ENCODE results near the gene CABLES2. TPM values are rescaled to one million over a fixed set of nuclear protein-coding genes. Genes with fewer than 3 reads are reported as not detected.
A peak's percentile ranks its signal among the peaks of the same experiment; 100 is the strongest.

Gene CABLES2
- total and polyA plus RNA-seq, 9 of the 15 experiments (the other 6 are each of a cell fraction or from before 2014, with no cell fraction given), result 0.46 to 4.2 (median 1.6) TPM

DNA sequence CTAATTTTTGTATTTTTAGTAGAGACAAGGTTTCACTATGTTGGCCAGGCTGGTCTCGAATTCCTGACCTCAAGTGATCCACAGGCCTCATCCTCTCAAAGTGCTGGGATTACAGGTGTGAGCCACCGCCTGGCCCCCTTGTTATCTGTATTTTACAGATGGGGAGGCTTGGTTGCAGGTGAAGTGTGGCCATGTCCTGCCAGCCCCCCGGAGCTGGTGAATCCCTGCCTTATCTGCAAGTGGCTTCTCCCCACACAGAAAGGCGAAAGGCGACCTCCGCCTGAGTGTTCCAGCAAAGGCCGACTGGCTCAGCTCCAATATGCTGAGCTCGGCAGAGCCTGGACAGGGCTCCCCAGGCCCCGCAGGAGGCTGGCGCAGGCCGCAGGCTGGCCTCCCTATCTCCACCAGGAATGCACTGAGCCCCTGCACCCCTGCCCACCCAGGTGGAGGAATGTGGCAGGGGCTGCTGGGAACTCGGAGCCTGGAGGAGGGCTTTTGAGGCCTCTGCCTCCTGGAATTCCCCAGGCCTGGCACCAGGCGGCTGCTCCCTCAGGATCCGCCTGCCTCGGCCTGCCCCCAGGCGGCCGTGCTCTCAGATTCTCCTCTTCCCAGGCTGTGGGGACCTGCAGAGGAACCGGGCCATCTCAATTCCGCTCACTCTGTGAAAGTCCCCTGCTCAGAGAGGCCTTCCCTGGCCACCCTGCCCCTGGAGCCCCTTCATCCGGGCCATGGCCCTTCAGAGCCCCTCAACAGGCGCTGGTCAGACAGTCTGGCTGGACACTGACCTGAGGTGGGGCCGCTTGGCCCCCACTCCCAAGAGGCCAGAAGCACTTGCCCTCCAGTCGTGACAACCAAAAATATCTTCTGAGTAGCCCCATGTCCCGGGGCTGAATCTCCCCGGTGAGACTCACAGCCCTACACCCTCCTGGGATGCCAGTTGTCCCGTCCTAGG is 30.7 kb downstream of the CABLES2 start:
- Histone ChIP-seq H2AFZ (ENCODE audit: low read depth, low read length) (no peak overlapping the region), H3K36me3 (ENCODE audit: control insufficient read depth, insufficient read depth, low read length) (peaks cover 2% of the 10 kb centered on the region; the same call in 1 of the 3 replicates), H3K4me1 (replicated peaks in 1 of 2; ENCODE audit: control insufficient read depth in 2 of 2, insufficient read depth in 2 of 2, low read length in 2 of 2) (peaks cover 0 to 70% of the 10 kb centered on the region in 2 experiments; a peak in 3 of 5 replicates), H3K4me3 (no peak overlapping the region), H3K9me1 (ENCODE audit: control insufficient read depth, insufficient read depth, low read length) (no peaks in the 10 kb centered on the region), H3K4me2 (ENCODE audit: insufficient read depth, low read length) (no peak overlapping the region), H3K9ac (ENCODE audit: insufficient read depth in 1 of 2, low read depth in 2 of 2, low read length in 2 of 2) (peak overlapping the region in 1 of 2 experiments; percentile 74; a peak in 1 of 4 replicates), H3K27me3 (ENCODE audit: control insufficient read depth in 2 of 2, insufficient read depth in 2 of 2, low read length in 2 of 2) (no peaks in the 10 kb centered on the region), H3K9me3 (replicated peaks; ENCODE audit: control insufficient read depth, insufficient read depth, low read depth, low read length) (no peaks in the 10 kb centered on the region), H3K27ac (ENCODE audit: extremely low read depth, low read depth, low read length) (no peak overlapping the region), H4K20me1 (replicated peaks; ENCODE audit: control insufficient read depth, insufficient read depth, low read length) (no peaks in the 10 kb centered on the region), H3K79me2 (ENCODE audit: control insufficient read depth, insufficient read depth, low read length) (no peaks in the 10 kb centered on the region)
- in situ Hi-C loops (cut with MboI), result no loop called here
- no peak for FAIRE-seq
- TF ChIP-seq, protein P1, sequence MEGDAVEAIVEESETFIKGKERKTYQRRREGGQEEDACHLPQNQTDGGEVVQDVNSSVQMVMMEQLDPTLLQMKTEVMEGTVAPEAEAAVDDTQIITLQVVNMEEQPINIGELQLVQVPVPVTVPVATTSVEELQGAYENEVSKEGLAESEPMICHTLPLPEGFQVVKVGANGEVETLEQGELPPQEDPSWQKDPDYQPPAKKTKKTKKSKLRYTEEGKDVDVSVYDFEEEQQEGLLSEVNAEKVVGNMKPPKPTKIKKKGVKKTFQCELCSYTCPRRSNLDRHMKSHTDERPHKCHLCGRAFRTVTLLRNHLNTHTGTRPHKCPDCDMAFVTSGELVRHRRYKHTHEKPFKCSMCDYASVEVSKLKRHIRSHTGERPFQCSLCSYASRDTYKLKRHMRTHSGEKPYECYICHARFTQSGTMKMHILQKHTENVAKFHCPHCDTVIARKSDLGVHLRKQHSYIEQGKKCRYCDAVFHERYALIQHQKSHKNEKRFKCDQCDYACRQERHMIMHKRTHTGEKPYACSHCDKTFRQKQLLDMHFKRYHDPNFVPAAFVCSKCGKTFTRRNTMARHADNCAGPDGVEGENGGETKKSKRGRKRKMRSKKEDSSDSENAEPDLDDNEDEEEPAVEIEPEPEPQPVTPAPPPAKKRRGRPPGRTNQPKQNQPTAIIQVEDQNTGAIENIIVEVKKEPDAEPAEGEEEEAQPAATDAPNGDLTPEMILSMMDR (IDR thresholded peaks at IDR 0.05 in 2 of 3, conservative IDR thresholded peaks at IDR 0.05 in 1 of 3; ENCODE audit: insufficient read depth in 2 of 3, low read depth in 1 of 3, low read length in 3 of 3), result peak in 2 of 3 experiments; percentile 14 to 31; a peak in 2 of 6 replicates
- no peak for TF ChIP-seq DPF2 (IDR thresholded peaks at IDR 0.05)
- peak; percentile 34 for TF ChIP-seq POLR2G (IDR thresholded peaks at IDR 0.05; ENCODE audit: low read depth, low read length)
- TF ChIP-seq RAD21 (CRISPR knock-in tag; conservative IDR thresholded peaks at IDR 0.05 in 1 of 2, IDR thresholded peaks at IDR 0.05 in 1 of 2), result peak in 1 of 2 experiments; percentile 27; a peak in 2 of 4 replicates
- no peak for TF ChIP-seq HMG20B (CRISPR knock-in tag; IDR thresholded peaks at IDR 0.05)
- peak; percentile 52 for TF ChIP-seq CBFA2T3 (IDR thresholded peaks at IDR 0.05)
- peak; percentile 26; the same call in 1 of the 3 replicates for ATAC-seq
- DNase-seq (ENCODE audit: extremely low read depth in 1 of 4, low spot score in 3 of 4), result no peak
- intact Hi-C loops (cut with micrococcal nuclease), result no loop called here
- BruUV-seq (replicated peaks), result no TSS peak
- CTCF ChIA-PET (ENCODE audit: low intra/inter-chr PET ratio), result no interaction called here
- WGBS (ENCODE audit: insufficient coverage, low coverage, missing lambda C conversion rate), result 50% methylated on average over 21 of the region's 26 CpGs
- POLR2A ChIA-PET, result interaction anchor here (0.5 to 1.3 kb wide), 6 partner anchors 9 to 86 kb away, joined by 3 to 9 read pairs (median 3); partner anchors contain the start of genes ADRM1, LAMA5 and RPS21

Measured in K562 (cell line).